Neural cell (in vitro differentiated cells): ENCODE data around the gene RAD51B. TPM values are rescaled to one million over a fixed set of nuclear protein-coding genes. Genes with fewer than 3 reads are reported as not detected.

Experiments used
- H2AFZ ChIP-seq: fragments of 200-600, 300-800 bp; sonication (generic), shearing (Covaris generic); 2 replicates; pipeline ENCODE4 v1.6.0; 2014; ENCODE audit warnings: low read depth, mild to moderate bottlenecking, antibody characterized with exemption, low read length, moderate library complexity
- H3F3A ChIP-seq: fragments of 200-600 bp; shearing (Covaris generic); 2 replicates; pipeline ENCODE4 v1.6.1; 2016; ENCODE audit warnings: mild to moderate bottlenecking, moderate library complexity, mixed read lengths, antibody characterized with exemption, low read length; ENCODE audit not compliant: insufficient read depth, poor library complexity, severe bottlenecking
- H3K27ac ChIP-seq: fragments of 200-600, 300-800 bp; sonication (generic), shearing (Covaris generic); 2 replicates; pipeline ENCODE4 v1.5.1; 2014; ENCODE audit warnings: mild to moderate bottlenecking, low read length, moderate library complexity
- H3K27me3 ChIP-seq: fragments of 300-800, 200-600 bp; sonication (generic), shearing (Covaris generic); 2 replicates; pipeline ENCODE4 v1.6.0; 2014; ENCODE audit warnings: mild to moderate bottlenecking, low read depth, low read length, moderate library complexity; ENCODE audit not compliant: insufficient read depth
- H3K36me3 ChIP-seq: fragments of 300-800, 200-600 bp; sonication (generic), shearing (Covaris generic); 2 replicates; pipeline ENCODE4 v1.5.1; 2014; ENCODE audit warnings: mild to moderate bottlenecking, antibody characterized with exemption, low read length, moderate library complexity; ENCODE audit not compliant: insufficient read depth
- H3K4me2 ChIP-seq: fragments of 300-800, 200-600 bp; sonication (generic), shearing (Covaris generic); 2 replicates; pipeline ENCODE4 v1.6.0; 2014; ENCODE audit warnings: mild to moderate bottlenecking, low read length
- H3K4me3 ChIP-seq: fragments of 300-800, 200-600 bp; sonication (generic), shearing (Covaris generic); 2 replicates; pipeline ENCODE4 v1.5.1; 2014; ENCODE audit warnings: mild to moderate bottlenecking, low read length, moderate library complexity
- H3K79me2 ChIP-seq: fragments of 200-600 bp; shearing (Covaris generic); replicated peaks from 2 replicates; pipeline ENCODE4 v1.6.0; 2014; ENCODE audit warnings: mild to moderate bottlenecking, low read length, moderate library complexity; ENCODE audit not compliant: insufficient read depth
- H3K9ac ChIP-seq: fragments of 300-800, 200-600 bp; sonication (generic), shearing (Covaris generic); 2 replicates; pipeline ENCODE4 v1.6.1; 2016; ENCODE audit warnings: mild to moderate bottlenecking, low read length, mixed read lengths
- H3K9me2 ChIP-seq: fragments of 200-600 bp; shearing (Covaris generic); 2 replicates; pipeline ENCODE4 v1.6.1; 2016; ENCODE audit warnings: mild to moderate bottlenecking, low read length, mixed read lengths; ENCODE audit not compliant: insufficient read depth
- H3K9me3 ChIP-seq: fragments of 200-600, 300-800 bp; sonication (generic), shearing (Covaris generic); 2 replicates; pipeline ENCODE4 v1.6.1; 2016; ENCODE audit warnings: mild to moderate bottlenecking, mixed run types, low read length, moderate library complexity, mixed read lengths
- H4K20me1 ChIP-seq: fragments of 200-600 bp; shearing (Covaris generic); 2 replicates; pipeline ENCODE4 v1.6.1; 2016; ENCODE audit warnings: mild to moderate bottlenecking, mixed run types; ENCODE audit not compliant: insufficient read depth
- EP300 ChIP-seq: fragments of 450-650 bp; conservative IDR thresholded peaks from 2 replicates; pipeline ENCODE4 v1.6.1; 2014; ENCODE audit warnings: antibody characterized with exemption, mild to moderate bottlenecking, moderate library complexity; ENCODE audit not compliant: poor library complexity, severe bottlenecking
- EZH2 ChIP-seq: fragments of 200-600, 300-800 bp; shearing (Covaris generic), sonication (generic); IDR thresholded peaks from 2 replicates; pipeline ENCODE4 v1.6.1; 2014; ENCODE audit warnings: antibody characterized with exemption, low read length, borderline replicate concordance, mild to moderate bottlenecking; ENCODE audit not compliant: insufficient read depth, poor library complexity, severe bottlenecking
- MXI1 ChIP-seq: fragments of 450-650 bp; conservative IDR thresholded peaks from 2 replicates; pipeline ENCODE4 v1.6.1; 2014; ENCODE audit warnings: antibody characterized with exemption, mild to moderate bottlenecking; ENCODE audit not compliant: poor library complexity, severe bottlenecking
- POLR2AphosphoS5 ChIP-seq: IDR thresholded peaks from 2 replicates; pipeline ENCODE4 v1.6.1; 2012
- RAD21 ChIP-seq: fragments of 450-650 bp; conservative IDR thresholded peaks from 2 replicates; pipeline ENCODE4 v1.6.1; 2014; ENCODE audit warnings: antibody characterized with exemption, mild to moderate bottlenecking, moderate library complexity
- SMC3 ChIP-seq: fragments of 450-650 bp; conservative IDR thresholded peaks from 2 replicates; pipeline ENCODE4 v1.6.1; 2014; ENCODE audit warnings: antibody characterized with exemption, mild to moderate bottlenecking, moderate library complexity; ENCODE audit not compliant: poor library complexity
- TAF1 ChIP-seq: IDR thresholded peaks from 2 replicates; pipeline ENCODE4 v1.6.1; 2012; ENCODE audit warnings: low read depth
- polyA plus RNA-seq: library from polyadenylated mRNA; depleted of rRNA; stranded (reverse); fragments of >200 nt; gene quantifications from 2 replicates; pipeline ENCODE4 v1.2.3, GENCODE V29; 2014
- TF ChIP-seq, protein P1 (sequence below): IDR thresholded peaks from 2 replicates; pipeline ENCODE4 v1.6.1; 2012; ENCODE audit warnings: borderline replicate concordance
- TF ChIP-seq, protein P2 (sequence below): fragments of 450-650 bp; IDR thresholded peaks from 2 replicates; pipeline ENCODE4 v1.5.1; 2014; ENCODE audit warnings: antibody characterized with exemption, mild to moderate bottlenecking, moderate library complexity; ENCODE audit not compliant: poor library complexity, severe bottlenecking

The RAD51B gene
- polyA plus RNA-seq, 1 donor from 2014 or later, result 3.1 TPM

DNA sequence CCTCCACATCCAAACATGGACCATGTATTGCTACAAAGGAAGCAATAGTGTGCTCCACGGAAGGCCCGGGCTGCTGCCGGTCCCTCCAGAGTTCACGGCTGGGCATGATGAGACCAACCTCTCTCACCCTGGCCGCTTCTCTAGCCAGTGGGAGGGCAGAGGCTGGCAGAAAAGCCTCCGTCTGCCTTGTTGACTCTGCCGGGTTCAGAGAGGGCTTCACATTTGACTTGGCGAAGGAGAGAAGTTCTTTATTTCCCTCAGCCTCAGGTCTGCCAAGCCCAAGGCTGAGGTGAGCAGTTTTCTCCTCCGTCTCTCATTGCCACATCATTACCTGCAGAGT lies 743.3 kb downstream of the RAD51B start:
- Histone ChIP-seq H3K79me2 (no peaks in the 10 kb centered on the region), H4K20me1 (no peaks in the 10 kb centered on the region), H2AFZ (no peak overlapping the region), H3K36me3 (no peaks in the 10 kb centered on the region), H3K27ac (no peak overlapping the region), H3F3A (no peaks in the 10 kb centered on the region), H3K4me2 (no peak overlapping the region), H3K27me3 (no peaks in the 10 kb centered on the region), H3K9me2 (no peaks in the 10 kb centered on the region), H3K4me3 (no peak overlapping the region), H3K9me3 (no peaks in the 10 kb centered on the region), H3K9ac (no peak overlapping the region)
- TF ChIP-seq, protein P1, sequence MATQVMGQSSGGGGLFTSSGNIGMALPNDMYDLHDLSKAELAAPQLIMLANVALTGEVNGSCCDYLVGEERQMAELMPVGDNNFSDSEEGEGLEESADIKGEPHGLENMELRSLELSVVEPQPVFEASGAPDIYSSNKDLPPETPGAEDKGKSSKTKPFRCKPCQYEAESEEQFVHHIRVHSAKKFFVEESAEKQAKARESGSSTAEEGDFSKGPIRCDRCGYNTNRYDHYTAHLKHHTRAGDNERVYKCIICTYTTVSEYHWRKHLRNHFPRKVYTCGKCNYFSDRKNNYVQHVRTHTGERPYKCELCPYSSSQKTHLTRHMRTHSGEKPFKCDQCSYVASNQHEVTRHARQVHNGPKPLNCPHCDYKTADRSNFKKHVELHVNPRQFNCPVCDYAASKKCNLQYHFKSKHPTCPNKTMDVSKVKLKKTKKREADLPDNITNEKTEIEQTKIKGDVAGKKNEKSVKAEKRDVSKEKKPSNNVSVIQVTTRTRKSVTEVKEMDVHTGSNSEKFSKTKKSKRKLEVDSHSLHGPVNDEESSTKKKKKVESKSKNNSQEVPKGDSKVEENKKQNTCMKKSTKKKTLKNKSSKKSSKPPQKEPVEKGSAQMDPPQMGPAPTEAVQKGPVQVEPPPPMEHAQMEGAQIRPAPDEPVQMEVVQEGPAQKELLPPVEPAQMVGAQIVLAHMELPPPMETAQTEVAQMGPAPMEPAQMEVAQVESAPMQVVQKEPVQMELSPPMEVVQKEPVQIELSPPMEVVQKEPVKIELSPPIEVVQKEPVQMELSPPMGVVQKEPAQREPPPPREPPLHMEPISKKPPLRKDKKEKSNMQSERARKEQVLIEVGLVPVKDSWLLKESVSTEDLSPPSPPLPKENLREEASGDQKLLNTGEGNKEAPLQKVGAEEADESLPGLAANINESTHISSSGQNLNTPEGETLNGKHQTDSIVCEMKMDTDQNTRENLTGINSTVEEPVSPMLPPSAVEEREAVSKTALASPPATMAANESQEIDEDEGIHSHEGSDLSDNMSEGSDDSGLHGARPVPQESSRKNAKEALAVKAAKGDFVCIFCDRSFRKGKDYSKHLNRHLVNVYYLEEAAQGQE, result no peak
- no peak for TF ChIP-seq EP300
- no peak for TF ChIP-seq TAF1
- no peak for TF ChIP-seq MXI1
- no peak for TF ChIP-seq RAD21
- TF ChIP-seq, protein P2, sequence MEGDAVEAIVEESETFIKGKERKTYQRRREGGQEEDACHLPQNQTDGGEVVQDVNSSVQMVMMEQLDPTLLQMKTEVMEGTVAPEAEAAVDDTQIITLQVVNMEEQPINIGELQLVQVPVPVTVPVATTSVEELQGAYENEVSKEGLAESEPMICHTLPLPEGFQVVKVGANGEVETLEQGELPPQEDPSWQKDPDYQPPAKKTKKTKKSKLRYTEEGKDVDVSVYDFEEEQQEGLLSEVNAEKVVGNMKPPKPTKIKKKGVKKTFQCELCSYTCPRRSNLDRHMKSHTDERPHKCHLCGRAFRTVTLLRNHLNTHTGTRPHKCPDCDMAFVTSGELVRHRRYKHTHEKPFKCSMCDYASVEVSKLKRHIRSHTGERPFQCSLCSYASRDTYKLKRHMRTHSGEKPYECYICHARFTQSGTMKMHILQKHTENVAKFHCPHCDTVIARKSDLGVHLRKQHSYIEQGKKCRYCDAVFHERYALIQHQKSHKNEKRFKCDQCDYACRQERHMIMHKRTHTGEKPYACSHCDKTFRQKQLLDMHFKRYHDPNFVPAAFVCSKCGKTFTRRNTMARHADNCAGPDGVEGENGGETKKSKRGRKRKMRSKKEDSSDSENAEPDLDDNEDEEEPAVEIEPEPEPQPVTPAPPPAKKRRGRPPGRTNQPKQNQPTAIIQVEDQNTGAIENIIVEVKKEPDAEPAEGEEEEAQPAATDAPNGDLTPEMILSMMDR, result no peak
- TF ChIP-seq POLR2AphosphoS5, result no peak
- no peak for TF ChIP-seq SMC3
- TF ChIP-seq EZH2, result no peak

- Histone ChIP-seq H3K27me3 (no peaks in the 10 kb centered on the region), H3K27ac (no peak overlapping the region), H3F3A (no peaks in the 10 kb centered on the region), H4K20me1 (no peaks in the 10 kb centered on the region), H3K79me2 (no peaks in the 10 kb centered on the region), H3K9ac (no peak overlapping the region), H3K9me2 (no peaks in the 10 kb centered on the region), H3K4me3 (no peak overlapping the region), H3K36me3 (no peaks in the 10 kb centered on the region), H3K4me2 (no peak overlapping the region), H2AFZ (no peak overlapping the region), H3K9me3 (no peaks in the 10 kb centered on the region)
- no peak for TF ChIP-seq EZH2
- TF ChIP-seq EP300, result no peak
- TF ChIP-seq MXI1, result no peak
- TF ChIP-seq SMC3, result no peak
- TF ChIP-seq, protein P1, result no peak
- TF ChIP-seq, protein P2, result no peak
- no peak for TF ChIP-seq RAD21
- no peak for TF ChIP-seq TAF1
- no peak for TF ChIP-seq POLR2AphosphoS5
Observed at GRCh38 chr14:68563251-68564131, 743.9 kb downstream of the RAD51B start.
